GM18519 (cell line): ENCODE measurements around the gene CMC1.
"Not testable (repeated sequence)": the region's sequence is repeated elsewhere in the genome, so short reads cannot be mapped to it uniquely, and the experiment has no call there.

Source experiments
- ATAC-seq: cut with Tn5 transposase; IDR thresholded peaks from one replicate; pipeline ENCODE4 v1.9.1; 2021; ENCODE audit warnings: mild to moderate bottlenecking, moderate library complexity; ENCODE audit not compliant: unreplicated experiment, low FRiP score

The CMC1 gene

GRCh38 chr3:28243424-28244106 is 2.1 kb downstream of the CMC1 start:
- no peak for ATAC-seq

GRCh38 chr3:28244491-28244890 is 3.1 kb downstream of the CMC1 start:
- ATAC-seq, result no peak

- ATAC-seq, result no peak
Observed at GRCh38 chr3:28247286-28247685, 5.9 kb downstream of the CMC1 start.

- ATAC-seq, result no peak
Observed at GRCh38 chr3:28250999-28251398, 9.6 kb downstream of the CMC1 start.

GRCh38 chr3:28252001-28252431 is 10.6 kb downstream of the CMC1 start:
- no peak for ATAC-seq

GRCh38 chr3:28253040-28253715 is 11.8 kb downstream of the CMC1 start:
- ATAC-seq, result no peak

GRCh38 chr3:28262001-28262400 is 20.6 kb downstream of the CMC1 start:
- ATAC-seq, result no peak

GRCh38 chr3:28265641-28266040 is 24.2 kb downstream of the CMC1 start:
- ATAC-seq, result no peak

- no peak for ATAC-seq
Observed at GRCh38 chr3:28267984-28268849, 26.8 kb downstream of the CMC1 start.

GRCh38 chr3:28268989-28269388 is 27.6 kb downstream of the CMC1 start:
- no peak for ATAC-seq

- not testable (repeated sequence) for ATAC-seq
Observed at GRCh38 chr3:28269884-28270283, 28.5 kb downstream of the CMC1 start.

GRCh38 chr3:28273837-28274236 is 32.4 kb downstream of the CMC1 start:
- no peak for ATAC-seq

GRCh38 chr3:28278918-28279317 is 37.5 kb downstream of the CMC1 start:
- ATAC-seq, result no peak

GRCh38 chr3:28279770-28280169 is 38.4 kb downstream of the CMC1 start:
- ATAC-seq, result no peak

GRCh38 chr3:28280781-28281180 is 39.4 kb downstream of the CMC1 start:
- ATAC-seq, result no peak

GRCh38 chr3:28286595-28286994 is 45.2 kb downstream of the CMC1 start:
- peak; percentile 85 for ATAC-seq

- no peak for ATAC-seq
Observed at GRCh38 chr3:28287046-28287445, 45.6 kb downstream of the CMC1 start.

GRCh38 chr3:28290863-28291300 is 49.5 kb downstream of the CMC1 start:
- ATAC-seq, result no peak

GRCh38 chr3:28291577-28291976 is 50.2 kb downstream of the CMC1 start:
- ATAC-seq, result no peak

GRCh38 chr3:28292622-28293021 is 51.2 kb downstream of the CMC1 start:
- no peak for ATAC-seq
